Fibroblast of skin of back (primary cell): ENCODE measurements around the gene ZNF518B.
"Not testable (repeated sequence)": the region's sequence is repeated elsewhere in the genome, so short reads cannot be mapped to it uniquely, and the experiment has no call there.

Experiments used
- DNase-seq: peaks from one replicate; pipeline ENCODE4 v3.0.0-alpha.2; 2013

Gene ZNF518B

DNA sequence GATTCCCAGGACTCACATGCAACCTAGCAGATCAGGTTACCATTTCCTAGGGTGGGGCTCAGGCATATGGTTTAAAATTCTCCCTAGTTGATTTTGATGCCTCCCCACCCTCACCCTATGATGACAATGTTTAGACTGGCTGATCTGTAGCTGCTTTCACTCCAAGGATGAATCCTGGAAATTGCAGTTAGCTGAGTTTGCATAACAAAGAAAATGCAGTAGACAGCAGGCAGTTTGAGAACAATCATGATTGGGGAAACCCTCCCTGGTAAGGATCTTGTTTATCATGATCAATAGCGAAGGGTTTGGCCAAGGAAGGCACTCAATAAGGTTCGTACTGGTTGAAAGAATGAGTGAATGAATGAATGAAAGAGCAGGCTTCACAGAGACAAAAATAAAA, 2.1 kb downstream of the ZNF518B start:
- DNase-seq, result no peak

DNA sequence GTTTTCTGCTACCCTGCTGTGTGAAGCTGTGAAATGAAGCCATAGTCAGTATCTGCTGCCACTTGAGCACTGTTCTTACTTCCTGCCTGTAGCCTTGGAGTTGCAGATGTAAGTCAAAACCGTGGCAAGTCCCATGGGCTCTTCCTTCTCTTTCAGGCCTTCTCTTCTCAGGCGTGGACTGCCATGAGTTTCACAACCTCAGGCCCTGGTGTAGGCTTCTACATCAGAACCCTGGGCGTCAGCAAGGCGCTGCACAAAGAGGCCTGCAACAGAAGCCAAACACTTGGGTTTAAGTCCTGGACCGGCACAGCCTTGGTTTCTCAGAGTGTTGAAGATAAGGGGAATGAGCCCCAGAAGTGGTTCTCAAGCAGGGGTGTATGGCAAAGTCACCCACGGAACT, 2.5 kb downstream of the ZNF518B start:
- DNase-seq, result no peak

- DNase-seq, result no peak
These were observed 3.1 kb downstream of the ZNF518B start for GRCh38 chr4:10454121-10454520.

DNA sequence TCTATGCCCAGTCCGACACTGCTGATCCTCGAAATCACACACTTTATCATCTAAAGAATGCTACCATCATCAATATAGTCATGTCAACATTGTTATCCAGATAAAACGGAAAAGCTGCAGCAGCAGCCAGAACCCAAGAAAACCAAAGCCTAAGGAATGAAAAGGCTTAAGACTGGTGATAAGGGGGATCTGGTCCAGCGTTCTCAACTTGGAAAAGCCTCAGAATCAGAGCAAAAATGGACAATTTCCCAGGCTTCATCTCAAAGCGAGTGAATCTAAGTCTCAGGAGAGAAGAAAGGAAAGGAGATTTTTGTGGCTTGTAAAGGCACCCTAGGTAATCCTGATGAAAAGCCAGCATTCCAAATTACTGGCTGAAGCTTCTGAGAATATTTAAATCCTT, 8.2 kb downstream of the ZNF518B start:
- DNase-seq, result no peak

DNA sequence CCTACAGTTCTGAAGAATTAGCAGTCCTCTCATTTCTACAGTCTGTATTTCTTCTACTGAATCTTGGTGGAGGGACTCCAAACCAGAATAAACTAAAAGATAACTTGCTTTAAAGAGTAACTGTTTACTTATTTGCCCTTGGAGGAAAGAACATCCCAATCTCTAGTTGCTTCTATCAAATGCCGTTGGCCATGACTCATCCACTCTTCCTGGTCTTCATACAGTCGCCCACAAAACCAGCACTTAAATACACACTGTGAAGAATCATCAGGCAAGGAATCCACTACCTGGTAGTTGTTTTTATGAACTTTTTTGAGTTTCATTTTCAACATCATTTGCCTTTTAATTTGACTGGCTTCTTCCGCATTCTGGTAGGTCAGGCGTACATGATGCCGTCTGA, 14.2 kb downstream of the ZNF518B start:
- DNase-seq, result peak; percentile 15

- DNase-seq, result no peak
These were observed 15.7 kb downstream of the ZNF518B start for GRCh38 chr4:10441512-10441911.

DNA sequence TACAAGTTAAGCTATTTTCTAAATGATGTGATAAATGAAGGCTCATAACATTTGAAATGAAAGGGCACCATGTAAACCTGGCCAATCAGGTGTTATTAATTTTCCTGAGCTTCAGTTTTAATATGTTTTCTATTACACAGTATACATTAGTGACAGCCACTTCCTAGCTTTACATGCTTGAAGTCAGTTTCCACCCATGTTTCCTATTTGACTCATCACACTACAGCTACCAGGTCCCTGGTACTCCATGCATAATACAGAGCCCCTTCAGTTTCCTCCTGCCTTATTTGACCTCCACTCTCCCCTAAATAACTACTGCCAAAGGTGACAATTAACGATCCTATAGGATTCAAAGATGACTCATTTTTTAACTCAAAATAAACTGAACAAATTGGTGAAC, 18.3 kb downstream of the ZNF518B start:
- DNase-seq, result no peak

GRCh38 chr4:10437735-10438134, 19.5 kb downstream of the ZNF518B start:
- no peak for DNase-seq

- not testable (repeated sequence) for DNase-seq
These were observed 29.5 kb downstream of the ZNF518B start for GRCh38 chr4:10427680-10428079.

DNA sequence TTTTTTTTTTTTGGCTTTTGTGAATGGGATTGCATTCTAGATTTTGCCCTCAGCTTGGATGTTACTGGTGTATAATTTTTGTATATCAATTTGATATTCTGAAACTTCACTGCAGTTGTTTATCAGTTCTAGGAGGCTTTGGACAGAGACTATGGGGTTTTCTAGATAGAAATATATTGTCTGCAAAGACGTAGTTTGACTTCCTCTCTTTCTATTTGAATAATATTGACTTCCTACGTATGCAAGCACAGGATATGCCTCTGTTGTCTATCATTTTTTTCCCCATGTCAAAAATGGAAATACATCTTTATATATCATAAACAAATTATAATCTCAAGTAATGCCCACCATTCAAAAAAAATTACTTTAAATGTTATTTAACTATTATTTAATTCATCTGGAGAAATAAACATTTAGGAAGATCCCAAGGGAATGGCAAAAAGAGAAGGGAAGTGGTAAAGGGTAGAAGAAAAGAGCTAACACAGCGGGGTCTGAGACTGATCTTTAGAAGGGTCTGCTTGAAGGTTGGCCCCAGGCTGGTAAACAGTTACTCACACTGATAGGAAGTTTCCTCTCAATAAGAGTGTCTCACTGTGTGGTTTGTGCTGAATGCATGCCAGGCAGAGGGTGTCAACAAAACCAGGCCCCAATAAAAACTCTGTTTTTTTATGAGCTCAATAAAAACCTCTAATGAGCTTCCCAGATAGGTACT, 35.7 kb downstream of the ZNF518B start:
- DNase-seq, result no peak

DNA sequence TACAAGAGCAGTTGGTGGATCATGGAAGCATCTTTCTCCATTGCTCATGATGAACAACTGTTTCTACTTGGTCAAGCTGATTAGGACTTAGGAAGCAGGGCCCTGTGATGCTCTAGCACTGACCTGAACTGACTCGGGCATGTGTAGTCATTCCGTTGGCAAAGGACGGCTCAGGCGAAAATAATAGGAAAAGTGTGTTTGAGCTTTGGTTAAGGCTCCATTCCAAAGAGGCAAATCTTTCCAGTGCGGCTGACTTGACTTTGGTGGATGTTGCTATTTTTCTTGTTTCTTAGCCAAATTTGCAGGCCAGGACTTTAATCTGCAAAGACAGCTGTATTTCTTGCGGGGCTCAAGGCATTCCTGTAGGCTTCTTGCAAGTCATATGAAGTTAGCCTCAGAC, 39.5 kb downstream of the ZNF518B start:
- no peak for DNase-seq

- DNase-seq, result no peak
These were observed 40.8 kb downstream of the ZNF518B start for GRCh38 chr4:10416441-10416840.

GRCh38 chr4:10413177-10413576, 44.0 kb downstream of the ZNF518B start:
- DNase-seq, result no peak

- DNase-seq, result no peak
These were observed 51.6 kb downstream of the ZNF518B start for GRCh38 chr4:10405672-10406071.

GRCh38 chr4:10403633-10404445, 53.4 kb downstream of the ZNF518B start:
- DNase-seq, result peak; percentile 32

GRCh38 chr4:10395971-10396580, 61.1 kb downstream of the ZNF518B start:
- DNase-seq, result no peak
